Panc1 (cell line): Measurements from ENCODE around the gene LEKR1.

Experiments used
- TF ChIP-seq, protein P1 (sequence below): fragments of 450-650 bp; IDR thresholded peaks from 2 replicates; pipeline ENCODE4 v1.5.1; 2017; ENCODE audit warnings: mild to moderate bottlenecking
- TF ChIP-seq, protein P2 (sequence below), 2 experiments: IDR thresholded peaks; 2 replicates each; pipeline ENCODE4 v1.6.1; 2011 to 2012; ENCODE audit warnings: low read depth in 2 of 2, control low read depth in 1 of 2, low read length in 1 of 2, mild to moderate bottlenecking in 1 of 2, moderate library complexity in 1 of 2; ENCODE audit not compliant: insufficient read depth in 1 of 2

DNA sequence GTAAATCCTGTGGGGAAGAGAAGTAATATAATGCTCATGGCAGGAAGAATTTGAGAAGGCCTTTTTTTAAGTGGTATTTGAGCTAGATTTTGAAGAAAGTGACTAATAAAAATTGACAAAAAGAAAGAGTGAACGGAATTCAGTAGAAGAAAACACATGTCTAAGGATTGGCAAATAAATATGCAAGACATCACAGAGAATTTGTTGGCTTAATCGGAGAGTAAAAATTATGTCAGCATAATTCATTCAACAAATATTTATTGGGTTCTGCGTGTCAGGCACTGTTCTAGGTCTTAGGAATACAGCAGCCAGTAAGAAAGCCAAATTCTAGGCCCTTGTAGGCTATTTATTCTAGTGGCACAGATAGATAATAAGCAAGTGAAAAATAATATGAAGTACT, 33.6 kb upstream of the LEKR1 start:
- TF ChIP-seq, protein P1, sequence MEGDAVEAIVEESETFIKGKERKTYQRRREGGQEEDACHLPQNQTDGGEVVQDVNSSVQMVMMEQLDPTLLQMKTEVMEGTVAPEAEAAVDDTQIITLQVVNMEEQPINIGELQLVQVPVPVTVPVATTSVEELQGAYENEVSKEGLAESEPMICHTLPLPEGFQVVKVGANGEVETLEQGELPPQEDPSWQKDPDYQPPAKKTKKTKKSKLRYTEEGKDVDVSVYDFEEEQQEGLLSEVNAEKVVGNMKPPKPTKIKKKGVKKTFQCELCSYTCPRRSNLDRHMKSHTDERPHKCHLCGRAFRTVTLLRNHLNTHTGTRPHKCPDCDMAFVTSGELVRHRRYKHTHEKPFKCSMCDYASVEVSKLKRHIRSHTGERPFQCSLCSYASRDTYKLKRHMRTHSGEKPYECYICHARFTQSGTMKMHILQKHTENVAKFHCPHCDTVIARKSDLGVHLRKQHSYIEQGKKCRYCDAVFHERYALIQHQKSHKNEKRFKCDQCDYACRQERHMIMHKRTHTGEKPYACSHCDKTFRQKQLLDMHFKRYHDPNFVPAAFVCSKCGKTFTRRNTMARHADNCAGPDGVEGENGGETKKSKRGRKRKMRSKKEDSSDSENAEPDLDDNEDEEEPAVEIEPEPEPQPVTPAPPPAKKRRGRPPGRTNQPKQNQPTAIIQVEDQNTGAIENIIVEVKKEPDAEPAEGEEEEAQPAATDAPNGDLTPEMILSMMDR, result no peak
- TF ChIP-seq, protein P2, sequence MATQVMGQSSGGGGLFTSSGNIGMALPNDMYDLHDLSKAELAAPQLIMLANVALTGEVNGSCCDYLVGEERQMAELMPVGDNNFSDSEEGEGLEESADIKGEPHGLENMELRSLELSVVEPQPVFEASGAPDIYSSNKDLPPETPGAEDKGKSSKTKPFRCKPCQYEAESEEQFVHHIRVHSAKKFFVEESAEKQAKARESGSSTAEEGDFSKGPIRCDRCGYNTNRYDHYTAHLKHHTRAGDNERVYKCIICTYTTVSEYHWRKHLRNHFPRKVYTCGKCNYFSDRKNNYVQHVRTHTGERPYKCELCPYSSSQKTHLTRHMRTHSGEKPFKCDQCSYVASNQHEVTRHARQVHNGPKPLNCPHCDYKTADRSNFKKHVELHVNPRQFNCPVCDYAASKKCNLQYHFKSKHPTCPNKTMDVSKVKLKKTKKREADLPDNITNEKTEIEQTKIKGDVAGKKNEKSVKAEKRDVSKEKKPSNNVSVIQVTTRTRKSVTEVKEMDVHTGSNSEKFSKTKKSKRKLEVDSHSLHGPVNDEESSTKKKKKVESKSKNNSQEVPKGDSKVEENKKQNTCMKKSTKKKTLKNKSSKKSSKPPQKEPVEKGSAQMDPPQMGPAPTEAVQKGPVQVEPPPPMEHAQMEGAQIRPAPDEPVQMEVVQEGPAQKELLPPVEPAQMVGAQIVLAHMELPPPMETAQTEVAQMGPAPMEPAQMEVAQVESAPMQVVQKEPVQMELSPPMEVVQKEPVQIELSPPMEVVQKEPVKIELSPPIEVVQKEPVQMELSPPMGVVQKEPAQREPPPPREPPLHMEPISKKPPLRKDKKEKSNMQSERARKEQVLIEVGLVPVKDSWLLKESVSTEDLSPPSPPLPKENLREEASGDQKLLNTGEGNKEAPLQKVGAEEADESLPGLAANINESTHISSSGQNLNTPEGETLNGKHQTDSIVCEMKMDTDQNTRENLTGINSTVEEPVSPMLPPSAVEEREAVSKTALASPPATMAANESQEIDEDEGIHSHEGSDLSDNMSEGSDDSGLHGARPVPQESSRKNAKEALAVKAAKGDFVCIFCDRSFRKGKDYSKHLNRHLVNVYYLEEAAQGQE (IDR thresholded peaks at IDR 0.05; ENCODE audit: insufficient read depth in 1 of 2, low read depth in 2 of 2, low read length in 1 of 2), result no peak
